GM23338 (cell line): Measurements from ENCODE around the gene GTF3C1. TPM values are rescaled to one million over a fixed set of nuclear protein-coding genes. Genes with fewer than 3 reads are reported as not detected.

ENCODE experiments used
- ATAC-seq: fragments of 200-7000 bp; cut with Tn5 transposase; 3 replicates; pipeline ENCODE4 v1.9.1; 2020
- DNase-seq: peaks from one replicate; pipeline ENCODE4 v3.0.0-alpha.2; 2015; ENCODE audit warnings: low spot score
- H2AFZ ChIP-seq: fragments of 200-600 bp; sonication (generic); 2 replicates; pipeline ENCODE4 v1.8.0; 2016; ENCODE audit warnings: antibody characterized with exemption, mild to moderate bottlenecking, moderate library complexity
- H3F3A ChIP-seq: fragments of 200-600 bp; sonication (generic); replicated peaks from 2 replicates; pipeline ENCODE4 v1.8.0; 2017; ENCODE audit warnings: antibody characterized with exemption, mixed run types, low read depth
- H3K27ac ChIP-seq: fragments of 200-600 bp; sonication (generic); 2 replicates; pipeline ENCODE4 v1.6.1; 2016; ENCODE audit warnings: low read depth
- H3K27me3 ChIP-seq: fragments of 200-600 bp; sonication (generic); 2 replicates; pipeline ENCODE4 v1.8.0; 2016; ENCODE audit warnings: mild to moderate bottlenecking, mixed run types, moderate library complexity; ENCODE audit not compliant: insufficient read depth
- H3K36me3 ChIP-seq: fragments of 200-600 bp; sonication (generic); 2 replicates; pipeline ENCODE4 v1.8.0; 2016; ENCODE audit warnings: mild to moderate bottlenecking; ENCODE audit not compliant: insufficient read depth
- H3K4me1 ChIP-seq: fragments of 200-600 bp; sonication (generic); 2 replicates; pipeline ENCODE4 v1.8.0; 2016; ENCODE audit warnings: mild to moderate bottlenecking, moderate library complexity; ENCODE audit not compliant: insufficient read depth
- H3K4me2 ChIP-seq: fragments of 200-600 bp; sonication (generic); 2 replicates; pipeline ENCODE4 v1.7.1; 2017; ENCODE audit warnings: mixed run types
- H3K4me3 ChIP-seq: fragments of 200-600 bp; sonication (generic); 2 replicates; pipeline ENCODE4 v1.6.1; 2016; ENCODE audit warnings: mixed run types
- H3K79me2 ChIP-seq: fragments of 200-600 bp; sonication (generic); replicated peaks from 2 replicates; pipeline ENCODE4 v1.8.0; 2017; ENCODE audit warnings: mild to moderate bottlenecking; ENCODE audit not compliant: insufficient read depth
- H3K9me2 ChIP-seq: fragments of 200-600 bp; sonication (generic); 2 replicates; pipeline ENCODE4 v1.8.0; 2017; ENCODE audit not compliant: insufficient read depth
- H4K20me1 ChIP-seq: fragments of 200-600 bp; sonication (generic); replicated peaks from 2 replicates; pipeline ENCODE4 v1.8.0; 2017; ENCODE audit warnings: mild to moderate bottlenecking; ENCODE audit not compliant: insufficient read depth
- H3K27ac Mint-ChIP-seq: 2 replicates; pipeline ENCODE4 v1.8.0; 2020; ENCODE audit warnings: inconsistent platforms, mild to moderate bottlenecking, moderate library complexity, mixed read lengths
- H3K27me3 Mint-ChIP-seq: 3 replicates; pipeline ENCODE4 v1.8.0; 2022; ENCODE audit warnings: low read depth, mild to moderate bottlenecking, moderate library complexity, mixed read lengths, inconsistent platforms; ENCODE audit not compliant: insufficient read depth, poor library complexity
- H3K36me3 Mint-ChIP-seq: 3 replicates; pipeline ENCODE4 v1.8.0; 2021; ENCODE audit warnings: low read depth, mild to moderate bottlenecking, inconsistent platforms, moderate library complexity, mixed read lengths
- H3K4me1 Mint-ChIP-seq: 3 replicates; pipeline ENCODE4 v1.8.0; 2020; ENCODE audit warnings: mild to moderate bottlenecking, inconsistent platforms, mixed read lengths
- H3K4me3 Mint-ChIP-seq: 3 replicates; pipeline ENCODE4 v1.8.0; 2021; ENCODE audit warnings: moderate library complexity, mild to moderate bottlenecking, inconsistent platforms, mixed read lengths
- H3K9me3 Mint-ChIP-seq: 3 replicates; pipeline ENCODE4 v1.8.0; 2020; ENCODE audit warnings: moderate library complexity, mild to moderate bottlenecking, inconsistent platforms, mixed read lengths
- CREB1 ChIP-seq: fragments of 250-450 bp; sonication (Bioruptor Pico); IDR thresholded peaks from 2 replicates; pipeline ENCODE4 v1.5.0; 2020; ENCODE audit warnings: low read depth, mild to moderate bottlenecking, moderate library complexity
- EZH2 ChIP-seq: fragments of 200-600 bp; sonication (generic); IDR thresholded peaks from one replicate; pipeline ENCODE4 v1.8.0; 2017; ENCODE audit warnings: antibody characterized with exemption, mild to moderate bottlenecking, low read depth; ENCODE audit not compliant: unreplicated experiment
- EZH2phosphoT487 ChIP-seq: fragments of 200-600 bp; sonication (generic); IDR thresholded peaks from one replicate; pipeline ENCODE4 v1.8.1; 2018; ENCODE audit warnings: antibody characterized with exemption; ENCODE audit not compliant: unreplicated experiment
- JUNB ChIP-seq: IDR thresholded peaks from one replicate; pipeline ENCODE4 v1.6.1; 2016; ENCODE audit warnings: antibody characterized with exemption; ENCODE audit not compliant: unreplicated experiment
- POLR2AphosphoS5 ChIP-seq: IDR thresholded peaks from 2 replicates; pipeline ENCODE4 v1.6.1; 2016; ENCODE audit warnings: antibody characterized with exemption, low read depth
- REST ChIP-seq: IDR thresholded peaks from one replicate; pipeline ENCODE4 v1.6.1; 2018; ENCODE audit warnings: antibody characterized with exemption; ENCODE audit not compliant: unreplicated experiment
- ZNF114 ChIP-seq: fragments of 250-450 bp; sonication (Bioruptor Pico); IDR thresholded peaks from 2 replicates; pipeline ENCODE4 v1.5.0; 2020; ENCODE audit warnings: mild to moderate bottlenecking, moderate library complexity
- ZNF331 ChIP-seq: fragments of 250-450 bp; sonication (Bioruptor Pico); IDR thresholded peaks from 2 replicates; pipeline ENCODE4 v1.5.0; 2020; ENCODE audit warnings: low read depth, mild to moderate bottlenecking, moderate library complexity
- ZNF462 ChIP-seq: fragments of 250-450 bp; sonication (Bioruptor Pico); IDR thresholded peaks from 2 replicates; pipeline ENCODE4 v1.5.0; 2020; ENCODE audit warnings: mild to moderate bottlenecking, moderate library complexity
- polyA plus RNA-seq: library from polyadenylated mRNA; unstranded; fragments of >200 nt; fragmentation: Nextera tagmentation; extraction: Ambion mirVana; gene quantifications from 2 replicates; pipeline ENCODE4 v1.2.1, GENCODE V29; 2016
- total RNA-seq: library from RNA; depleted of rRNA; stranded (reverse); fragments of >200 nt; shearing (Covaris generic); gene quantifications from 2 replicates; pipeline ENCODE4 v1.2.3, GENCODE V29; 2014

The GTF3C1 gene
- total and polyA plus RNA-seq, 2 experiments from 2014 or later = 78.5 to 138 TPM

GRCh38 chr16:27453494-27453825 is 96.3 kb downstream of the GTF3C1 start:
- no peak overlapping the region for H3K4me3 Mint-ChIP-seq
- no peak for ATAC-seq
- Histone ChIP-seq H3K27me3 (no peaks in the 10 kb centered on the region), H3K4me2 (no peak overlapping the region), H3K4me1 (no peaks in the 10 kb centered on the region), H3K27ac (no peak overlapping the region), H3K9me2 (no peaks in the 10 kb centered on the region), H3K4me3 (no peak overlapping the region), H3K36me3 (no peaks in the 10 kb centered on the region), H3F3A (no peaks in the 10 kb centered on the region), H3K79me2 (no peaks in the 10 kb centered on the region), H2AFZ (no peak overlapping the region), H4K20me1 (no peaks in the 10 kb centered on the region)
- H3K9me3 Mint-ChIP-seq = no peaks in the 10 kb centered on the region
- TF ChIP-seq ZNF331 (CRISPR knock-in tag) (no peak), EZH2phosphoT487 (no peak), CREB1 (CRISPR knock-in tag) (no peak), EZH2 (no peak), ZNF114 (CRISPR knock-in tag) (no peak), JUNB (no peak), ZNF462 (no peak), POLR2AphosphoS5 (no peak), REST (no peak)
- peaks cover 17% of the 10 kb centered on the region for H3K27me3 Mint-ChIP-seq
- no peak for DNase-seq
- no peak overlapping the region for H3K27ac Mint-ChIP-seq
- H3K4me1 Mint-ChIP-seq = no peaks in the 10 kb centered on the region; the same call in 1 of the 3 replicates
- 0 out of 3 replicates have a peak, but pooled peaks cover 3% of the 10 kb centered on the region for H3K36me3 Mint-ChIP-seq
